Kidney (tissue), 14 donors: Measurements from ENCODE around the gene INHBA. TPM values are rescaled to one million over a fixed set of nuclear protein-coding genes. Genes with fewer than 3 reads are reported as not detected.
A peak's percentile ranks its signal among the peaks of the same experiment; 100 is the strongest.

Experiments
- DNase-seq, 5 donors: peaks; one replicate each; pipeline ENCODE4 v3.0.0-alpha.2; 2013 to 2020
- FAIRE-seq: peaks from 2 replicates; lab custom pipeline; 2012; peaks lifted over from hg19 to GRCh38; lab: Jason Lieb, UNC
- H3K27ac ChIP-seq, 2 donors: one replicate each; pipeline ENCODE4 v1.7.0; 2013; ENCODE audit warnings: low read depth in 2 of 2, low read length in 2 of 2, inconsistent platforms in 1 of 2
- H3K27me3 ChIP-seq: one replicate; pipeline ENCODE4 v1.7.1; 2013; ENCODE audit warnings: low read length, inconsistent platforms; ENCODE audit not compliant: control insufficient read depth, insufficient read depth
- H3K36me3 ChIP-seq, 3 donors: one replicate each; pipeline versions ENCODE4 v1.7.0 to v1.7.1; 2013; ENCODE audit warnings: low read length in 3 of 3, control low read depth in 1 of 3, inconsistent platforms in 1 of 3; ENCODE audit not compliant: insufficient read depth in 3 of 3, control insufficient read depth in 2 of 3
- H3K4me1 ChIP-seq, 3 donors: one replicate each; pipeline versions ENCODE4 v1.7.0 to v1.7.1; 2013; ENCODE audit warnings: low read length in 3 of 3, inconsistent platforms in 1 of 3, low read depth in 1 of 3; ENCODE audit not compliant: control insufficient read depth in 2 of 3, insufficient read depth in 2 of 3
- H3K4me3 ChIP-seq, 3 donors: one replicate each; pipeline versions ENCODE4 v1.7.0 to v1.8.1; 2013; ENCODE audit warnings: low read length in 3 of 3, control low read depth in 1 of 3, inconsistent platforms in 1 of 3
- H3K9ac ChIP-seq, 3 donors: one replicate each; pipeline versions ENCODE4 v1.7.0 to v1.7.1; 2013; ENCODE audit warnings: low read length in 3 of 3, control low read depth in 1 of 3, inconsistent platforms in 1 of 3
- H3K9me3 ChIP-seq, 3 donors: one replicate each; pipeline versions ENCODE4 v1.7.0 to v1.7.1; 2013; ENCODE audit warnings: low read length in 3 of 3, control low read depth in 1 of 3, inconsistent platforms in 1 of 3; ENCODE audit not compliant: control insufficient read depth in 2 of 3, insufficient read depth in 1 of 3
- CTCF ChIP-seq: IDR thresholded peaks from 3 replicates; pipeline ENCODE4 v1.5.1; 2012; ENCODE audit warnings: mild to moderate bottlenecking, moderate library complexity, borderline replicate concordance; ENCODE audit not compliant: insufficient read depth; ENCODE audit errors: extremely low read depth
- intact Hi-C: fragments of 100-400 bp; cut with DNase I; formaldehyde crosslinking; loops from one replicate; pipeline ENCODE4 v1.11.1; 2022
- polyA plus RNA-seq: library from polyadenylated mRNA; stranded (reverse); fragments of 350-450 nt; fragmentation: Illumina TruSeq; extraction: RNeasy Lipid Tissue Mini Kit (QIAGEN cat#74804); gene quantifications from one replicate; pipeline ENCODE4 v1.2.3, GENCODE V29; 2014; ENCODE audit warnings: low read depth, low replicate concordance; ENCODE audit not compliant: insufficient read depth
- total RNA-seq: library from RNA; stranded (reverse); fragmentation: NEBNext Ultra II Directional; extraction: Animal tissue kit (Norgen Biotek cat#: 25700); gene quantifications from one replicate; pipeline ENCODE4 v1.2.1, GENCODE V29; 2021
- donor health status: control.
- donor health status: control.
- donor health status: control.
- donor health status: control.
- donor health status: control.
- donor health status: DM: yes; HTN: yes; CAD: no.
- donor health status: Normal renal cell carcinoma (clear cell type).

INHBA gene
- total and polyA plus RNA-seq, 2 donors from 2014 or later = 0.49 to 5.9 TPM

GRCh38 chr7:41701068-41701941 is 1.6 kb downstream of the INHBA start:
- Histone ChIP-seq H3K36me3 (no peaks in the 10 kb centered on the region), H3K4me3 (no peak overlapping the region), H3K9me3 (no peaks in the 10 kb centered on the region), H3K27ac (peak overlapping the region in 1 of 2 donors; percentile 49), H3K4me1 (peaks cover 3 to 14% (median 6%) of the 10 kb centered on the region in 3 donors), H3K27me3 (peaks cover 3% of the 10 kb centered on the region), H3K9ac (no peak overlapping the region)
- DNase-seq = no peak
- no peak for FAIRE-seq
- no peak for TF ChIP-seq CTCF
- intact Hi-C loops = no loop called here

GRCh38 chr7:41700044-41700471 is 2.8 kb downstream of the INHBA start:
- DNase-seq (peak in 1 of 5 donors; percentile 21), FAIRE-seq (no peak)
- Histone ChIP-seq H3K27ac (peak overlapping the region in 1 of 2 donors; percentile 56), H3K36me3 (no peaks in the 10 kb centered on the region), H3K4me3 (peak overlapping the region; percentile 43 to 63 (median 56)), H3K4me1 (peaks cover 0 to 9% (median 0%) of the 10 kb centered on the region in 3 donors), H3K27me3 (peaks cover 3% of the 10 kb centered on the region), H3K9me3 (no peaks in the 10 kb centered on the region), H3K9ac (peak overlapping the region in 1 of 3 donors; percentile 49)
- no peak for TF ChIP-seq CTCF
- intact Hi-C loops = no loop called here

- Histone ChIP-seq H3K9ac (peak overlapping the region in 2 of 3 donors; percentile 5 to 23), H3K4me1 (peaks cover 0 to 5% (median 0%) of the 10 kb centered on the region in 3 donors), H3K36me3 (no peaks in the 10 kb centered on the region), H3K4me3 (peak overlapping the region; percentile 43 to 56 (median 52)), H3K27ac (peak overlapping the region in 1 of 2 donors; percentile 70), H3K27me3 (peaks cover 3% of the 10 kb centered on the region), H3K9me3 (no peaks in the 10 kb centered on the region)
- TF ChIP-seq CTCF = no peak
- intact Hi-C loops = no loop called here
- FAIRE-seq (no peak), DNase-seq (peak in 3 of 5 donors; percentile 41 to 64 (median 48))
Observed at GRCh38 chr7:41699516-41699915, 3.4 kb downstream of the INHBA start.
